NCI-H1092 treated with DMSO at 0.1 percent for 48 hours (cell line): ENCODE results near the gene PZP.

ENCODE experiments used
- DNase-seq: peaks from one replicate; lab custom pipeline; 2025; lab: John Stamatoyannopoulos, UW

Gene PZP

DNA sequence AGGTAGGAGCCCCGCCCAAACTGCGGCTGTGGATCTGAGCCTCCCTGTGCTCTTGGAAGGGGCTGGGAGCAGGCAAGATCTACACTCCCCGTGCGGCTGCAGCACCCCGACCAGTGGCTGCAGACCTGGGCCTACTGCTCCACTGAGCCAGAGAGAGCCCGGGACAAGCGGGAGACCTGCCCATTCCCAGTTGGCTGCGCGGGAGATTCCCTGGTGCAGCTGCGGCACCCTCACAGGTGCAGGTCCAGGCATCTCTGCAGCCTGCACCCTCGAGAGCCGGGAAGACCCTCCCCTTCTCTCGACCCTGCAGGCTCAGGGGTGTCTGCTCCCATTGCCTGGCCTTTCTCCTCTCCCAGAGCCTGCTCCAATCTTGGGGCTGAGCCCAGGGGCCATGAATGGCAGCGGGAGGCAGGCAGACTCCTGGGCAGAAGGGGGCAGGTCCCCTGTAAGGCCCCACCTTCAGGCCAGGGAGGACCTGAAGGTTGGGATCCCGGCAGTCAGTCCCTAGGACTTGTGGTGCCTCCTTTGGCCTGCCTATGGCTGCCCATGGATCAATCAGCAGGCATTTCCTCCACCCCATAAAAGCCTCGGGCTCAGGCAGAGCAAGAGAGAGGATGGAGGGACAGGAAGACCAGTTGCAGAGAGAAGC is 83.7 kb downstream of the PZP start:
- DNase-seq, result no peak

DNA sequence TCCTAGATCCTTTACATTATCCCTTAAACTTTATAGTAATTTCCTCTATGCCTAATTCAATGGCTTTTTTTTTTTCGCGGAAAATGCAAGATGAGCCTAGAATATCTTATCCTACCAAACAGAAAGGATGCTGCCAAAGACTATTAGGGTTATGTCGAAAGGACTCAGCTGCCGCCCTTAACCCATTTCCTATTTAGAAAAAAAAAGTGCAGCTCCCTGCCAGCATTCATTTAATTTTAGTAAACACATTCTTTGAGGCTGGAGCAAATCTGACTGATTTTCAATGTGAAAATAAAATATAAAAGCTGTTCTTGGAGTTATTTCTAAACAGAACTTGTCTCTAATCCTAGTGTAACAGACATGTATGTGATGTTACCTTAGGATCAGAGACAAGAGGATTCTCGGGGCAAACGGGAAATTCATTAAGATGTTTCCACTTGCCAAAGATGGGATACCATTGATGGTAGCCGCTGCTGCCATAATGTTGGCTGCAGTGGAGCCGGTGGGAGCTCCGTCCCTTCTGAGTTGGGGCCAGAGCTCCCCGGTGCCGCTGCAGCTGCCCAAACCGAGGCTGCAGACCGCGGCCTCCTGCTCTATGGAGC is 84.3 kb downstream of the PZP start:
- DNase-seq, result no peak

- no peak for DNase-seq
Measured at GRCh38 chr12:9122091-9122609, 86.0 kb downstream of the PZP start.

DNA sequence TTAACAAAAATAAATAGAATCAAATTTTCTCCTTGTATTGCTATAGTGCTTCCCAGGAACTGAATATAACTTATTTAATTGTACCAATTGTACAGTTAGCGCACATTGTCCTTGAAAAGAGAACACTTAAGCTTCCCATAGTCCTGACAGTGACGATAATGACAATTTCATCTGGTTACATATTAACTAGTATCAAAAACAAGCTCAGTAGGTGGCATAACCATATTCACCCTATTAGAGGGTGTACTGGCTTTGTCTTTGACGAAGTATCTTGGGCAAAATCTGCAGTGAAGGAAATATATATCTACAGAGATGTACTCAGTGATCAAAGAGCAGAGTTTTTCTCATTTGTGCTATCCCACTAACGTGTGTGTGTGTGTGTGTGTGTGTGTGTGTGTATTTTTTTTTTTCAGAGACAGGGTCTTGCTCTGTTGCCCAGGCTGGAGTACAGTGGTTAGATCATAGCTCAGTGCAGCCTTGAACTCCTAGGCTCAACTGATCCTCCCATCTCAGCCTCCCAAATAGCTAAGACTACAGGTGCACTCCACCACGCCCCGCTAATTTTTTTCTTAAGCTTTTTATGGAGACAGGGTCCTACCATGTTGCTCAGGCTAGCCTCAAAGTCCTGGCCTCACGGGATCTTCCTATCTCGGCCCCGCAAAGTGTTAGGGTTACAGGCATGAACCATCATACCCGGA is 87.6 kb downstream of the PZP start:
- no peak for DNase-seq

DNA sequence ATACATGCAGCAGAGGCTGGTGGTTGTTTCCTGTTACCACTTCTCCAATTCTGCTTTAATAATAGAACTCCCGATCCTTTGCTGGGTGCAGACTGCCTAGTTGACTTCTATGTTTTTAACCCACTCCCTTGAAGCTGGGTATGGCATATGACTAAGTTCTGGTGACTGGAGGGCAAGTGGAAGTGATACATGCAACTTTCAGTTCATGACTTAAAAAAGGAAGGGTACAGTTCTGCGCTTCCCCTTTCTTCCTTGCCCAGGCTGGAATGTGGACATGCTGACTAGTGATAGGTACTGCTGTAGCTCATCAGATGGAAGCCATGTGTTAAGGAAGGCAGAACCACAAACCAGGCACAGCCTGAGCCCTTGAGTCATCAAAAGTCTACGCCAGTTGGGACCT is 90.0 kb downstream of the PZP start:
- no peak for DNase-seq

DNA sequence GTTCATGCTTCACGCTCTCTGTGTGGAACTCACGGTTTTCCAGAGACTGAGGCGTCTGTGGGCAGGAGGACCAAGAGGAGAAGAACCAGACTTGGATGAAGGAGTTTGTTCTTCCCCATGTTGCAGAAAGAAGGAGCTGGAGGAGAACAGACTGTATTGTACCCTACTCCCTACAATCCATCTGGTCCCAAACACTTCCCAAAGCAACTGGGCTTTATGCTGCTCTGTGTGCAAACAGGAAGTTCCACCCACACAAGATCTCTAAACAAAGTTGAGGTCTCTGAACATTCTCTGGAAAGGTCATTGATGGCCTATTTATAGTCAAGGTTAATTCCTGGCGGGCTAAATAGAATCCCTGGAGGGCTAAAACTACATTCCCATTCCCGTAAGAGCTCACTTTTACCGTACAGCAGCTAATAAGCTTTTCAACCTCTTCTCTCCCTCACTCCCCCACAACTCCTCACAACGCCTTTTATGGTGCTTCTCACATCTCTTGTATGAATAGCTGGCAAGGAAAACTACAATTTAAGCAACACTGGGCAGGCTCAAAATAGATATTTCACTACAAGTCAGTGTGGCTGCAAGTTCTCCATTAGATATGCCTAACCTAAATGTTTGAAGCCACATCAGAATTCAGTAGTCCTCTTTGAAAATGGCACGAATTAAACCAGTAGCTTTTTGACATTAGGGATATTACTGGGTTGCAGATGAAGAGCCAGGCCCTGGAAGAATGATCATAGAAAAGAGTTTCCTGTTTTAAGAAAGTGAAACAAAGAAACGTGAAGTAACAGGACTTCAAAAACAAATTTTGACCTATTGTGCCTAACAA is 92.2 kb downstream of the PZP start, which contains the start of gene A2M:
Gene A2M, minus strand, starts transcription at position 189 of the 829 bp plus-strand sequence. Its CDS starts 70 bp downstream, at position 119.
- DNase-seq, result no peak

DNA sequence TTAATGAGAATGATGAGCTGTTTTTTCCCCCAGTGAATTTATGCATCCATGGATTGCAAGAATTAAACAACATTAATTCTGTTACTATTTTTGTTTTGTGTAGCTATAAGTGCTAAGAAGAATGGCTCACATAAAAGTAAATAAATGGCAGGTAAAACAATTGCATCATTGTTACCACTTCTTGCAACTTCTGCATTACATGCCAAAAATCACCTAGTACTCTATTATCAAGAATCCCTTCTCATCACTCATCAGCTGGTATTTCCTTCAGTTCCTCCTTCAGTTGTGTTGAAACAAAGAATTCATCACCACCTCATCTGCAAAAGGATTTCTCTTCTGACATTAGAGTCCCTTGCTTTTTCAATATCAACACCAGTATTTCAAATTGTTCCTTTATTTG is 93.2 kb downstream of the PZP start:
- no peak for DNase-seq

DNA sequence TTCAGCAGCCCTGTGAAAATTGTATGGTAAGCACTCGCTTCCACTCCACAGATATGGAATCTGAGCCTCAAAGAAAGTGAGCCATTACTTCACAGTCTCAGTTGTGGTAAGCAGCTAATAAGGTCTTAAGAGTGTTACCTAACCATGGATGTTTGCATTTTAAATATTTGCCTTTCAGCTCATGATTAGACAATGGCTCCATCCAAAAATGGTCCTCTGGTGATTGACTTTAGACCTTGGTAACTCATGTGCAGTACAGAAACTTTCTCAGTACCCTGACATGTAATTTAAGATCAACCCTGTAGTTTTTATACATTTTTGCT is 94.2 kb downstream of the PZP start:
- no peak for DNase-seq

DNA sequence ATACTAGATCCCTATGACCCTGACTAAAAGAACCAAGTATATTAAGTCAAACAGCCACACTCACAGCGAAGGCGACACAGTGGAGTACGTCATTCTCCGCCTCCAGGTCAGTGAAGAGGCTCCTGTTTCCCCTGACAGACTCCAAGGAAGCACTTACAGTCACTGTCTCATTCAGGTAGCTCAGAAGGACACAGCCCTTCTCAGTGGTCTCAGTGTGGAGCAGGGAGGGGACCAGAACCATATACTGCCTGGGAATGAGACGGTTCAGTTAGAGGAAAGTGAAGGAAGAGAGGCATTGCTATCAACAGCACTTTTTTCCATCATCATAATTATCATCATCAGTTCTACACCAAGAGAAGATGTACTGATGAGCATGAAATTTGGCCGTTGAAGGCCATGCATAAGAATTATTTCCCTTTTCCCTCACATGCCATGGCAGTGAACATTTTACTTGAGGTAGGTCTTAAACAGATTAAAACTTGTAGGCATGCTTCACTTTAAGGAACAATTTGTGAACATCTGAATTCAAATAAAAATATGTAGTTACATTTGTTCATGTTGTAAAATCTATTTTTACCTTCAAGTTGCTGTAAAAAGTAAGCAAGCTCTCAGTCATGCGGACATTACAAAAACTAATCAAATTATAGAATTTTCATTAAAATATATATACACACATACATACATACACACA is 94.8 kb downstream of the PZP start:
- DNase-seq, result no peak

DNA sequence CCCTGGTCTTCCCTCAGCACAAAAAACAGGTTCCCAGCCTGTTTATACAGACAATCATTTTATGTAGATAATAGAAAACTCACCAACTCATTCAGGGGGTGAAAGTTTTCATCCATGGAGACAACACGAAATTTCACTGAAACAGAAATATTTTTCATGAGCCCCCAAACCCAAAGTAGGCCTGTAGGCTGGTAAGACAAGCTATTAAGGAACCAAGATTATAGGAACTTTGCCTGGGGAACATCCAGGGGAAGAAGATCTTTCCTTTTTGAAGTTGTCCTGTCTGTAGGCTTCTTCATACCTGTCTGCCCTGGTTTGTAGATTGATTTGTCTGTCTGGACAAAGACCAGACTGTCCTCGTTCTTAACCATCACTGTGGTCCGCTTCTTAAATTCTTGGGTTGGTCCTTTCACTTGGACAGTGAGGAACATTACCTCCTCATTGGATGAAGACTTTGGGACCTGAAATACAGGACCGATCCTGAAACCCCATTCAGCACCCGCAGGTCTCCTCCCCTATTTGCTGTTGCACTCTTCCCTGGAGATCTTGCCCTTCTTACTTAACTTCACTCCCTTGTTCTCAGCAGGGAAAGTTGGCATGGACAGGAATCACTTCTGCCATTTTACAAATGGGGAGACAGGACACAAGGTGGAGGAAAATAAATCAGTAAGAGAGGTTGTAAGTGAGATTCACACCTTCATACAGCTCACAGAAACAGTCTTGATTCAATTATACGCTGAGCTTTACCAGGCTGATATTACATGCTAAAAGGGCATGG is 95.9 kb downstream of the PZP start:
- DNase-seq, result no peak

- DNase-seq, result no peak
Measured at GRCh38 chr12:9111525-9111924, 96.7 kb downstream of the PZP start.

GRCh38 chr12:9109737-9110491 is 98.3 kb downstream of the PZP start:
- no peak for DNase-seq

DNA sequence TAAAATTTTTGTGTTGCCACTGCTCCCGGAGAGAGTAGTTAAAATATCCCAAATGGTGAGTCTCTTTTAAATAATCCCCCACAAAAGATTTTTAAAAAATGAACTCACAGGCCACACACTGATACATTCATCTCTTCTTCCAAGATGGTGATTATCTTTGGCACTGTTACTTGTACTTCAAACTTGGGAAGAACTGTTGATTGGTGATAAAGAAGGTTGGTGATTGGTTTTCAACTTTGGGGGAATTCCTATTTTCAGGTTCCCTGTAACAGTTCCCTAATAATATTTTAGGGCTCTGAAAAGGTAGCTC is 99.0 kb downstream of the PZP start:
- no peak for DNase-seq

GRCh38 chr12:9108504-9109212 is 99.5 kb downstream of the PZP start:
- no peak for DNase-seq

DNA sequence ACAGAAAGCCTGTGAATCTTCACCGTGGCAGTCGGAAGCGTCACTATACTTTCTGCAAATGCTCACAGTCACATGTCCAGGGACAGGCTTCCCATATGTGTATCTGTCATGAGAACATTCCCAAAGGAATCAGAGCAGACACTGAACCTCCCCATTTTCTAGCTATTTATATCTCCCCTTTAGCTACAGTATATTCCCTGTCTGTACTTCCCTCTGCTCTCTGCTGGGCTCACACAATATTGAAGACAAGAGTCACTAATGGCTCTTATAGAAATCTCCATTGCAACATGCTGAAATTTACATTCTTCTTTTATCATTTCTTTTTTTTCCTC is 100.7 kb downstream of the PZP start:
- DNase-seq, result no peak

DNA sequence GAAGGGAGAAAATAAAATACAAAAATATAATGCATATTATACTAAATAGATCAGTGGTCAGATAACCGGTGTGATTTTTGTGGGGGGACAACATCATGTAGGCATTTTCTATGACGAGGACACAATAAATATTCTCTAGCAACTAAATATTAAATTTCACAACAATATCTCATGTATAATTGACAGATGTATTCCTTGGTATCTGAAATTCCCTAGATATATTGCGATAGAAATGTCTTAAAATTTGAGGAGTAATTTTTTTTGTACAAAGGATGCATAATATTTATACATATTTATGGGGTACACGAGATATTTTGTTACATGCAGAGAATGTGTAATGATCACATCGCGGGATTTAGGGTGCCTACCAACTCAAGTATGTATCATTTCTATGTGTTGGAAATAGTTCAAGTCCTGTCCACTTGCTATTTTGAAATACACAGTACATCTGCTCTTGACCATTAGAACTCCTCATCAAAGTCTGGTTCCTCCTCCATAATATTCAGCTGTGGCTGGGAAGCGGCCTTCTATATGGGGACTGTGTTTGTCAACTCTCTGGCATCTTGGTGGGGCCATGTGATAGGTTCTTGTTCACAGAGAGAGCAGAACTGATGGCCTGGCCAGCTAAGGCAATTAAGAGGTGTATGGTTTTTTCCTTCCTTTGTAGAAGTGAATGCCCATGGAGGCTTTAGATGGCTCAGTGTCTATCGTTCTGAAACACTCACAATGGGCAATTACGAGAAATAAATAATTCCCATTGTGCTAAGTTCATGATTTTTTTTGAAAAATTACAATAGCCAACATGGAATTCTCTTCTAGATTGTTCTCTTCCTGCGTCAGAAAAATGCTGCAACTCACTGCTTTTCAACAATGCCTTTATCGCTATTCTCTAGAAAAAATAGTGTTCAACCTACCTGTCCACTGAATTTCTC is 101.3 kb downstream of the PZP start:
- no peak for DNase-seq

DNA sequence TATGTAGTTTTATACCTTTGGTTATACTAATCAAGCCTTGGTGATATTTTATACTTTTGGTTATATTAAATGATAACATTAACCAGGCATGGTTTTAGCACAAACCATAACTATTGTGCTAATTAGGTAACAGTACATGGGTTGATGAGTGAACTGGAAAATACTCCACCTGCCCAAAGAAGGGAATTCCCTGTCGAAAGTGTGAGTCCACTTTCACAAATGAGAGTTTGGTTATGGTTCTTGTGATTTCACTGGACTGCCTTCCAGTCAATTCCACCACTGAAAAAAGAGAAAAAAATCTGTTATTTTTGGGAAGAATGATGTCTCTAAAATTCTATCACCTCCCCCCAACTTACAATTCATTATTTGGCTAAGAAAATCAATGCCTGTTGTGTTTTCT is 102.1 kb downstream of the PZP start:
- no peak for DNase-seq

GRCh38 chr12:9104767-9105423 is 103.3 kb downstream of the PZP start:
- no peak for DNase-seq
